PFSK-1 (cell line): ENCODE data around the gene DCC.

Source experiments
- POLR2AphosphoS5 ChIP-seq: IDR thresholded peaks from 2 replicates; pipeline ENCODE4 v1.6.1; 2012; ENCODE audit warnings: low read depth, mild to moderate bottlenecking, control low read depth, low read length, moderate library complexity
- TAF1 ChIP-seq: IDR thresholded peaks from 2 replicates; pipeline ENCODE4 v1.6.1; 2012; ENCODE audit warnings: low read length, control low read depth, borderline replicate concordance; ENCODE audit not compliant: insufficient read depth
- TF ChIP-seq, protein P1 (sequence below), 2 experiments: IDR thresholded peaks; 2 replicates each; pipeline versions ENCODE4 v1.6.1 to v1.8.0; 2011 to 2012; ENCODE audit warnings: low read depth in 2 of 2, low read length in 2 of 2, control low read depth in 1 of 2, inconsistent platforms in 1 of 2, mild to moderate bottlenecking in 1 of 2, moderate library complexity in 1 of 2; ENCODE audit not compliant: insufficient read depth in 1 of 2

DNA sequence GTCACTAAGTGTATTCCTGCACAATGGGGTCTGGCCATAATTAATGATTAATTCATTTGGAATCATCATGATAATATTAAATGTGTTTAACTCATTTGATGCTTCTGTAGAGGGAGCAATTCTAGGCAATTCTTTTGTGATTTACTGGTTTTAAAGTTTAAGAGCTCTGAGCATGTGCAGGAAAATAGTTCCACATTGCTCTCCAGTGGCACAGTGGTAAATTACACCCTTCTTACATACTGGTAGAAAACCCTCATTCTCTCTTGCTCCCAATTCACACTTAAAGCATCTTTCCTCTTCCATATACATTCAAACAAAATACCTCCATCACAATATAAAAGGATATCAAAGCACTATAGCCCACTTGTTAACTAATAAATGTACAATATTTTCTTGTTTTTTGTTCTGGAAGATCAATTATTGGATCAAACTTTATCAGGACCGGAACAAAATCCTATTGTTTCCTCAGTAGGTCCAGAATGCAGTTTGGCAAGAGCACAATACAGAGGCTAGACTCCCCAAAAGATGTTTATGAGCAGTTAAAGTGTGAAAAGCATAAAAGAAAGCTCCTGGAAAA lies 1040.2 kb downstream of the DCC start:
- TF ChIP-seq, protein P1, sequence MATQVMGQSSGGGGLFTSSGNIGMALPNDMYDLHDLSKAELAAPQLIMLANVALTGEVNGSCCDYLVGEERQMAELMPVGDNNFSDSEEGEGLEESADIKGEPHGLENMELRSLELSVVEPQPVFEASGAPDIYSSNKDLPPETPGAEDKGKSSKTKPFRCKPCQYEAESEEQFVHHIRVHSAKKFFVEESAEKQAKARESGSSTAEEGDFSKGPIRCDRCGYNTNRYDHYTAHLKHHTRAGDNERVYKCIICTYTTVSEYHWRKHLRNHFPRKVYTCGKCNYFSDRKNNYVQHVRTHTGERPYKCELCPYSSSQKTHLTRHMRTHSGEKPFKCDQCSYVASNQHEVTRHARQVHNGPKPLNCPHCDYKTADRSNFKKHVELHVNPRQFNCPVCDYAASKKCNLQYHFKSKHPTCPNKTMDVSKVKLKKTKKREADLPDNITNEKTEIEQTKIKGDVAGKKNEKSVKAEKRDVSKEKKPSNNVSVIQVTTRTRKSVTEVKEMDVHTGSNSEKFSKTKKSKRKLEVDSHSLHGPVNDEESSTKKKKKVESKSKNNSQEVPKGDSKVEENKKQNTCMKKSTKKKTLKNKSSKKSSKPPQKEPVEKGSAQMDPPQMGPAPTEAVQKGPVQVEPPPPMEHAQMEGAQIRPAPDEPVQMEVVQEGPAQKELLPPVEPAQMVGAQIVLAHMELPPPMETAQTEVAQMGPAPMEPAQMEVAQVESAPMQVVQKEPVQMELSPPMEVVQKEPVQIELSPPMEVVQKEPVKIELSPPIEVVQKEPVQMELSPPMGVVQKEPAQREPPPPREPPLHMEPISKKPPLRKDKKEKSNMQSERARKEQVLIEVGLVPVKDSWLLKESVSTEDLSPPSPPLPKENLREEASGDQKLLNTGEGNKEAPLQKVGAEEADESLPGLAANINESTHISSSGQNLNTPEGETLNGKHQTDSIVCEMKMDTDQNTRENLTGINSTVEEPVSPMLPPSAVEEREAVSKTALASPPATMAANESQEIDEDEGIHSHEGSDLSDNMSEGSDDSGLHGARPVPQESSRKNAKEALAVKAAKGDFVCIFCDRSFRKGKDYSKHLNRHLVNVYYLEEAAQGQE (IDR thresholded peaks at IDR 0.05; ENCODE audit: insufficient read depth in 1 of 2, low read depth in 2 of 2, low read length in 2 of 2) = no peak
- TF ChIP-seq TAF1 (no peak), POLR2AphosphoS5 (no peak)
